Neural cell (in vitro differentiated cells): ENCODE measurements around the gene SPATA6L. TPM values are rescaled to one million over a fixed set of nuclear protein-coding genes. Genes with fewer than 3 reads are reported as not detected.

Source experiments
- H2AFZ ChIP-seq: fragments of 200-600, 300-800 bp; sonication (generic), shearing (Covaris generic); 2 replicates; pipeline ENCODE4 v1.6.0; 2014; ENCODE audit warnings: low read depth, mild to moderate bottlenecking, antibody characterized with exemption, low read length, moderate library complexity
- H3F3A ChIP-seq: fragments of 200-600 bp; shearing (Covaris generic); 2 replicates; pipeline ENCODE4 v1.6.1; 2016; ENCODE audit warnings: mild to moderate bottlenecking, moderate library complexity, mixed read lengths, antibody characterized with exemption, low read length; ENCODE audit not compliant: insufficient read depth, poor library complexity, severe bottlenecking
- H3K27ac ChIP-seq: fragments of 200-600, 300-800 bp; sonication (generic), shearing (Covaris generic); 2 replicates; pipeline ENCODE4 v1.5.1; 2014; ENCODE audit warnings: mild to moderate bottlenecking, low read length, moderate library complexity
- H3K27me3 ChIP-seq: fragments of 300-800, 200-600 bp; sonication (generic), shearing (Covaris generic); 2 replicates; pipeline ENCODE4 v1.6.0; 2014; ENCODE audit warnings: mild to moderate bottlenecking, low read depth, low read length, moderate library complexity; ENCODE audit not compliant: insufficient read depth
- H3K36me3 ChIP-seq: fragments of 300-800, 200-600 bp; sonication (generic), shearing (Covaris generic); 2 replicates; pipeline ENCODE4 v1.5.1; 2014; ENCODE audit warnings: mild to moderate bottlenecking, antibody characterized with exemption, low read length, moderate library complexity; ENCODE audit not compliant: insufficient read depth
- H3K4me2 ChIP-seq: fragments of 300-800, 200-600 bp; sonication (generic), shearing (Covaris generic); 2 replicates; pipeline ENCODE4 v1.6.0; 2014; ENCODE audit warnings: mild to moderate bottlenecking, low read length
- H3K4me3 ChIP-seq: fragments of 300-800, 200-600 bp; sonication (generic), shearing (Covaris generic); 2 replicates; pipeline ENCODE4 v1.5.1; 2014; ENCODE audit warnings: mild to moderate bottlenecking, low read length, moderate library complexity
- H3K79me2 ChIP-seq: fragments of 200-600 bp; shearing (Covaris generic); replicated peaks from 2 replicates; pipeline ENCODE4 v1.6.0; 2014; ENCODE audit warnings: mild to moderate bottlenecking, low read length, moderate library complexity; ENCODE audit not compliant: insufficient read depth
- H3K9ac ChIP-seq: fragments of 300-800, 200-600 bp; sonication (generic), shearing (Covaris generic); 2 replicates; pipeline ENCODE4 v1.6.1; 2016; ENCODE audit warnings: mild to moderate bottlenecking, low read length, mixed read lengths
- H3K9me2 ChIP-seq: fragments of 200-600 bp; shearing (Covaris generic); 2 replicates; pipeline ENCODE4 v1.6.1; 2016; ENCODE audit warnings: mild to moderate bottlenecking, low read length, mixed read lengths; ENCODE audit not compliant: insufficient read depth
- H3K9me3 ChIP-seq: fragments of 200-600, 300-800 bp; sonication (generic), shearing (Covaris generic); 2 replicates; pipeline ENCODE4 v1.6.1; 2016; ENCODE audit warnings: mild to moderate bottlenecking, mixed run types, low read length, moderate library complexity, mixed read lengths
- H4K20me1 ChIP-seq: fragments of 200-600 bp; shearing (Covaris generic); 2 replicates; pipeline ENCODE4 v1.6.1; 2016; ENCODE audit warnings: mild to moderate bottlenecking, mixed run types; ENCODE audit not compliant: insufficient read depth
- EP300 ChIP-seq: fragments of 450-650 bp; conservative IDR thresholded peaks from 2 replicates; pipeline ENCODE4 v1.6.1; 2014; ENCODE audit warnings: antibody characterized with exemption, mild to moderate bottlenecking, moderate library complexity; ENCODE audit not compliant: poor library complexity, severe bottlenecking
- EZH2 ChIP-seq: fragments of 200-600, 300-800 bp; shearing (Covaris generic), sonication (generic); IDR thresholded peaks from 2 replicates; pipeline ENCODE4 v1.6.1; 2014; ENCODE audit warnings: antibody characterized with exemption, low read length, borderline replicate concordance, mild to moderate bottlenecking; ENCODE audit not compliant: insufficient read depth, poor library complexity, severe bottlenecking
- MXI1 ChIP-seq: fragments of 450-650 bp; conservative IDR thresholded peaks from 2 replicates; pipeline ENCODE4 v1.6.1; 2014; ENCODE audit warnings: antibody characterized with exemption, mild to moderate bottlenecking; ENCODE audit not compliant: poor library complexity, severe bottlenecking
- POLR2AphosphoS5 ChIP-seq: IDR thresholded peaks from 2 replicates; pipeline ENCODE4 v1.6.1; 2012
- RAD21 ChIP-seq: fragments of 450-650 bp; conservative IDR thresholded peaks from 2 replicates; pipeline ENCODE4 v1.6.1; 2014; ENCODE audit warnings: antibody characterized with exemption, mild to moderate bottlenecking, moderate library complexity
- SMC3 ChIP-seq: fragments of 450-650 bp; conservative IDR thresholded peaks from 2 replicates; pipeline ENCODE4 v1.6.1; 2014; ENCODE audit warnings: antibody characterized with exemption, mild to moderate bottlenecking, moderate library complexity; ENCODE audit not compliant: poor library complexity
- TAF1 ChIP-seq: IDR thresholded peaks from 2 replicates; pipeline ENCODE4 v1.6.1; 2012; ENCODE audit warnings: low read depth
- polyA plus RNA-seq: library from polyadenylated mRNA; depleted of rRNA; stranded (reverse); fragments of >200 nt; gene quantifications from 2 replicates; pipeline ENCODE4 v1.2.3, GENCODE V29; 2014
- TF ChIP-seq, protein P1 (sequence below): fragments of 450-650 bp; IDR thresholded peaks from 2 replicates; pipeline ENCODE4 v1.5.1; 2014; ENCODE audit warnings: antibody characterized with exemption, mild to moderate bottlenecking, moderate library complexity; ENCODE audit not compliant: poor library complexity, severe bottlenecking
- TF ChIP-seq, protein P2 (sequence below): IDR thresholded peaks from 2 replicates; pipeline ENCODE4 v1.6.1; 2012; ENCODE audit warnings: borderline replicate concordance

SPATA6L gene
- polyA plus RNA-seq, 1 donor from 2014 or later: 0.89 TPM

DNA sequence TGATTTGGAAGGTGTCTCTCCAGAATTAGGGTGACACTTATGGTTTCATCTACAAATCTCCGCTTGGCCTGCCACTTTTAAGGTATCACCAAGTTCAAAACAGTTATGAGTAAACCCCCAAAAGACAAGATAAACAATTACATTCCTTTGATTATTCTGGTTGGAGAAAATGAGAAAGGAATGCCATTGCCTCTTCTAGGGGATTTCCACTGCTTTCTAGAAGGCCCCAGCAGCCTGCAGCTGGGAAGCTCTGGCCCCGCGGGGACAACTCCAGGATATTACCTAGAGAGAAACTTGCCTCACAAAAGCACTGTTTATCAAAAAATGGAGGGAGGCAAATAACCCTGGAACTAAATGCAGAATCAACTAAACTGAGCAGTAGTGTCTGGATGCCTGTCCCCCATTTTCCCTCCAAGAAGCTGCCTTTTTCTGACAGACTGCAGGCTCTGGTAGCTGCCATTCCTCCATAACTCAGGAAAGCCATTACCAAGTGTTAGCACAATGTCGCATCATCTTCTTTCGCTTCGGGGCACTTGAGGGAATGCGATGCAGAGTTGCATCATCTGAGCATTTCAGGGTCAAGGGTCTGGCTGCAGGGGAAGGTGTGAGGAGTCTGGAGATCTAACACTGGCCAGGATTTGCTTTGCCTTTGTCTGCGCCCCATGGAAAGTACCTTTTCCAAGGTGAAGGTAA lies 75.7 kb downstream of the SPATA6L start:
- Histone ChIP-seq H2AFZ (no peak overlapping the region), H3K9ac (no peak overlapping the region), H3K36me3 (no peaks in the 10 kb centered on the region), H3F3A (no peaks in the 10 kb centered on the region), H3K79me2 (no peaks in the 10 kb centered on the region), H3K4me3 (no peak overlapping the region), H4K20me1 (no peaks in the 10 kb centered on the region), H3K27me3 (no peaks in the 10 kb centered on the region), H3K9me3 (no peaks in the 10 kb centered on the region), H3K27ac (no peak overlapping the region), H3K4me2 (no peak overlapping the region), H3K9me2 (no peaks in the 10 kb centered on the region)
- TF ChIP-seq EZH2 (no peak), POLR2AphosphoS5 (no peak), RAD21 (no peak)
- TF ChIP-seq, protein P1, sequence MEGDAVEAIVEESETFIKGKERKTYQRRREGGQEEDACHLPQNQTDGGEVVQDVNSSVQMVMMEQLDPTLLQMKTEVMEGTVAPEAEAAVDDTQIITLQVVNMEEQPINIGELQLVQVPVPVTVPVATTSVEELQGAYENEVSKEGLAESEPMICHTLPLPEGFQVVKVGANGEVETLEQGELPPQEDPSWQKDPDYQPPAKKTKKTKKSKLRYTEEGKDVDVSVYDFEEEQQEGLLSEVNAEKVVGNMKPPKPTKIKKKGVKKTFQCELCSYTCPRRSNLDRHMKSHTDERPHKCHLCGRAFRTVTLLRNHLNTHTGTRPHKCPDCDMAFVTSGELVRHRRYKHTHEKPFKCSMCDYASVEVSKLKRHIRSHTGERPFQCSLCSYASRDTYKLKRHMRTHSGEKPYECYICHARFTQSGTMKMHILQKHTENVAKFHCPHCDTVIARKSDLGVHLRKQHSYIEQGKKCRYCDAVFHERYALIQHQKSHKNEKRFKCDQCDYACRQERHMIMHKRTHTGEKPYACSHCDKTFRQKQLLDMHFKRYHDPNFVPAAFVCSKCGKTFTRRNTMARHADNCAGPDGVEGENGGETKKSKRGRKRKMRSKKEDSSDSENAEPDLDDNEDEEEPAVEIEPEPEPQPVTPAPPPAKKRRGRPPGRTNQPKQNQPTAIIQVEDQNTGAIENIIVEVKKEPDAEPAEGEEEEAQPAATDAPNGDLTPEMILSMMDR: no peak

DNA sequence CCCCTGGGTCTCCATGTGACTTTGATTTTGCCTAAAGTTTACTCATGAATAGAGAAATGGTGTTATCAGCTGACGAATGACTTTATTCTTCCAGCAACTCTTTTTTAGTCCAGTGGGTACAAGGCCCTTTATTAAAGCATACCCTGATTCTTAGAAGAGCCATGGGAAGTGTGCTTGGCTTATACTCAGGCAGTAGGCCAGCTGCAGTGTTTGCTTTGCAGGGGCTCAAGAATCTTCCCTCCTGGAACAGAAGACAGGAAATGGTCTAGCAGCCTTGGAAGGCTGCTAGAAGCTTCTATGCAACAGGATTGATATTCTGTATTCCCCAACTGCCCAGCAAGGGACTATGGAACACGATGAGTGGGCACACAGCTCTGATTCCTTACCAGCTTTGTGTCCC lies 77.6 kb downstream of the SPATA6L start:
- Histone ChIP-seq H3K9me3 (no peaks in the 10 kb centered on the region), H3K4me2 (no peak overlapping the region), H2AFZ (no peak overlapping the region), H3K9ac (no peak overlapping the region), H3K36me3 (no peaks in the 10 kb centered on the region), H3K27me3 (no peaks in the 10 kb centered on the region), H3K79me2 (no peaks in the 10 kb centered on the region), H3K4me3 (no peak overlapping the region), H3K27ac (no peak overlapping the region), H3F3A (no peaks in the 10 kb centered on the region), H3K9me2 (no peaks in the 10 kb centered on the region), H4K20me1 (no peaks in the 10 kb centered on the region)
- TF ChIP-seq, protein P2, sequence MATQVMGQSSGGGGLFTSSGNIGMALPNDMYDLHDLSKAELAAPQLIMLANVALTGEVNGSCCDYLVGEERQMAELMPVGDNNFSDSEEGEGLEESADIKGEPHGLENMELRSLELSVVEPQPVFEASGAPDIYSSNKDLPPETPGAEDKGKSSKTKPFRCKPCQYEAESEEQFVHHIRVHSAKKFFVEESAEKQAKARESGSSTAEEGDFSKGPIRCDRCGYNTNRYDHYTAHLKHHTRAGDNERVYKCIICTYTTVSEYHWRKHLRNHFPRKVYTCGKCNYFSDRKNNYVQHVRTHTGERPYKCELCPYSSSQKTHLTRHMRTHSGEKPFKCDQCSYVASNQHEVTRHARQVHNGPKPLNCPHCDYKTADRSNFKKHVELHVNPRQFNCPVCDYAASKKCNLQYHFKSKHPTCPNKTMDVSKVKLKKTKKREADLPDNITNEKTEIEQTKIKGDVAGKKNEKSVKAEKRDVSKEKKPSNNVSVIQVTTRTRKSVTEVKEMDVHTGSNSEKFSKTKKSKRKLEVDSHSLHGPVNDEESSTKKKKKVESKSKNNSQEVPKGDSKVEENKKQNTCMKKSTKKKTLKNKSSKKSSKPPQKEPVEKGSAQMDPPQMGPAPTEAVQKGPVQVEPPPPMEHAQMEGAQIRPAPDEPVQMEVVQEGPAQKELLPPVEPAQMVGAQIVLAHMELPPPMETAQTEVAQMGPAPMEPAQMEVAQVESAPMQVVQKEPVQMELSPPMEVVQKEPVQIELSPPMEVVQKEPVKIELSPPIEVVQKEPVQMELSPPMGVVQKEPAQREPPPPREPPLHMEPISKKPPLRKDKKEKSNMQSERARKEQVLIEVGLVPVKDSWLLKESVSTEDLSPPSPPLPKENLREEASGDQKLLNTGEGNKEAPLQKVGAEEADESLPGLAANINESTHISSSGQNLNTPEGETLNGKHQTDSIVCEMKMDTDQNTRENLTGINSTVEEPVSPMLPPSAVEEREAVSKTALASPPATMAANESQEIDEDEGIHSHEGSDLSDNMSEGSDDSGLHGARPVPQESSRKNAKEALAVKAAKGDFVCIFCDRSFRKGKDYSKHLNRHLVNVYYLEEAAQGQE: no peak
- TF ChIP-seq RAD21 (no peak), EP300 (no peak), MXI1 (no peak), TAF1 (no peak), SMC3 (no peak), EZH2 (no peak), POLR2AphosphoS5 (no peak)
- TF ChIP-seq, protein P1: no peak
